Neural cell (in vitro differentiated cells): Measurements from ENCODE around the gene ZSCAN5A.

Experiments
- CTCF ChIP-seq: fragments of 450-650 bp; IDR thresholded peaks from 2 replicates; pipeline ENCODE4 v1.5.1; 2014; ENCODE audit warnings: antibody characterized with exemption, mild to moderate bottlenecking, moderate library complexity; ENCODE audit not compliant: poor library complexity, severe bottlenecking
- EP300 ChIP-seq: fragments of 450-650 bp; conservative IDR thresholded peaks from 2 replicates; pipeline ENCODE4 v1.6.1; 2014; ENCODE audit warnings: antibody characterized with exemption, mild to moderate bottlenecking, moderate library complexity; ENCODE audit not compliant: poor library complexity, severe bottlenecking
- TAF1 ChIP-seq: IDR thresholded peaks from 2 replicates; pipeline ENCODE4 v1.6.1; 2012; ENCODE audit warnings: low read depth

- no peak for TF ChIP-seq CTCF
- no peak for TF ChIP-seq EP300
- no peak for TF ChIP-seq TAF1
Measured at GRCh38 chr19:56189785-56190184, 124.9 kb downstream of the ZSCAN5A start.
